ENCODE measurements around the gene HOATZ. TPM values are rescaled to one million over a fixed set of nuclear protein-coding genes. Genes with fewer than 3 reads are reported as not detected.

The HOATZ gene
- total RNA-seq, 1 donor from 2014 or later: not detected

- no peak overlapping the region for H3K4me3 Mint-ChIP-seq (ENCODE audit: unreplicated experiment)
- no peak for DNase-seq (ENCODE audit: low spot score)
- peaks cover 47% of the 10 kb centered on the region for H3K36me3 Mint-ChIP-seq (ENCODE audit: low read depth, unreplicated experiment)
- no peaks in the 10 kb centered on the region for H3K9me3 Mint-ChIP-seq (ENCODE audit: unreplicated experiment)
- TF ChIP-seq CTCF (IDR thresholded peaks at IDR 0.05; ENCODE audit: unreplicated experiment): no peak
- H3K27ac Mint-ChIP-seq (ENCODE audit: unreplicated experiment): no peak overlapping the region
- H3K4me1 Mint-ChIP-seq (ENCODE audit: unreplicated experiment): no peaks in the 10 kb centered on the region
- peaks cover 1% of the 10 kb centered on the region for H3K27me3 Mint-ChIP-seq (ENCODE audit: unreplicated experiment)
Observed at GRCh38 chr11:111554532-111554931, 40.0 kb downstream of the HOATZ start.

- Mint-ChIP-seq H3K27me3 (ENCODE audit: unreplicated experiment) (peaks cover 1% of the 10 kb centered on the region), H3K36me3 (ENCODE audit: low read depth, unreplicated experiment) (peaks cover 46% of the 10 kb centered on the region), H3K4me1 (ENCODE audit: unreplicated experiment) (peaks cover 6% of the 10 kb centered on the region), H3K4me3 (ENCODE audit: unreplicated experiment) (peak overlapping the region; percentile 23), H3K27ac (ENCODE audit: unreplicated experiment) (no peak overlapping the region), H3K9me3 (ENCODE audit: unreplicated experiment) (no peaks in the 10 kb centered on the region)
- no peak for TF ChIP-seq CTCF (IDR thresholded peaks at IDR 0.05; ENCODE audit: unreplicated experiment)
- DNase-seq (ENCODE audit: low spot score): no peak
Observed at GRCh38 chr11:111555255-111555654, 40.7 kb downstream of the HOATZ start.

- no peak for TF ChIP-seq CTCF (IDR thresholded peaks at IDR 0.05; ENCODE audit: unreplicated experiment)
- no peak for DNase-seq (ENCODE audit: low spot score)
- Mint-ChIP-seq H3K4me3 (ENCODE audit: unreplicated experiment) (no peak overlapping the region), H3K27ac (ENCODE audit: unreplicated experiment) (no peak overlapping the region), H3K4me1 (ENCODE audit: unreplicated experiment) (peaks cover 7% of the 10 kb centered on the region), H3K27me3 (ENCODE audit: unreplicated experiment) (peaks cover 3% of the 10 kb centered on the region), H3K9me3 (ENCODE audit: unreplicated experiment) (no peaks in the 10 kb centered on the region), H3K36me3 (ENCODE audit: low read depth, unreplicated experiment) (peaks cover 49% of the 10 kb centered on the region)
Observed at GRCh38 chr11:111557425-111558111, 43.0 kb downstream of the HOATZ start.

- Mint-ChIP-seq H3K27me3 (ENCODE audit: unreplicated experiment) (peaks cover 2% of the 10 kb centered on the region), H3K36me3 (ENCODE audit: low read depth, unreplicated experiment) (peaks cover 41% of the 10 kb centered on the region), H3K4me1 (ENCODE audit: unreplicated experiment) (peaks cover 7% of the 10 kb centered on the region), H3K27ac (ENCODE audit: unreplicated experiment) (no peak overlapping the region), H3K9me3 (ENCODE audit: unreplicated experiment) (no peaks in the 10 kb centered on the region), H3K4me3 (ENCODE audit: unreplicated experiment) (no peak overlapping the region)
- DNase-seq (ENCODE audit: low spot score): no peak
- TF ChIP-seq CTCF (IDR thresholded peaks at IDR 0.05; ENCODE audit: unreplicated experiment): no peak
Observed at GRCh38 chr11:111559800-111560464, 45.4 kb downstream of the HOATZ start.

- Mint-ChIP-seq H3K9me3 (ENCODE audit: unreplicated experiment) (no peaks in the 10 kb centered on the region), H3K4me1 (ENCODE audit: unreplicated experiment) (peaks cover 7% of the 10 kb centered on the region), H3K27ac (ENCODE audit: unreplicated experiment) (no peak overlapping the region), H3K4me3 (ENCODE audit: unreplicated experiment) (no peak overlapping the region), H3K36me3 (ENCODE audit: low read depth, unreplicated experiment) (peaks cover 32% of the 10 kb centered on the region), H3K27me3 (ENCODE audit: unreplicated experiment) (peaks cover 2% of the 10 kb centered on the region)
- DNase-seq (ENCODE audit: low spot score): no peak
- no peak for TF ChIP-seq CTCF (IDR thresholded peaks at IDR 0.05; ENCODE audit: unreplicated experiment)
Observed at GRCh38 chr11:111560800-111561199, 46.2 kb downstream of the HOATZ start.
